Heart right ventricle (tissue), 16 donors: ENCODE results near the gene AP1M1. TPM values are rescaled to one million over a fixed set of nuclear protein-coding genes. Genes with fewer than 3 reads are reported as not detected.

Experiments
- ATAC-seq, 8 donors: fragments of 200-7000 bp; cut with Tn5 transposase; one replicate each; pipeline ENCODE4 v1.9.1; 2020; ENCODE audit warnings: mild to moderate bottlenecking in 8 of 8, moderate library complexity in 8 of 8, moderate number of reproducible peaks in 1 of 8
- DNase-seq, 2 donors: peaks; one replicate each; pipeline ENCODE4 v3.0.0-alpha.2; 2020
- H3K27ac ChIP-seq, 10 donors: fragments of 200-600 bp; sonication (generic) in 2 of 10; one replicate each; pipeline versions ENCODE4 v1.5.0 to v1.8.0; 2020 to 2022; ENCODE audit warnings: mild to moderate bottlenecking in 3 of 10
- H3K27me3 ChIP-seq, 7 donors: fragments of 200-600 bp; one replicate each; pipeline ENCODE4 v1.8.0; 2021 to 2022; ENCODE audit warnings: mild to moderate bottlenecking in 2 of 7
- H3K36me3 ChIP-seq, 9 donors: fragments of 200-600 bp; sonication (generic) in 1 of 9; one replicate each; pipeline versions ENCODE4 v1.5.0 to v1.8.0; 2020 to 2022; ENCODE audit warnings: mild to moderate bottlenecking in 2 of 9
- H3K4me1 ChIP-seq, 9 donors: fragments of 200-600 bp; sonication (generic) in 1 of 9; one replicate each; pipeline versions ENCODE4 v1.5.0 to v1.8.0; 2020 to 2022; ENCODE audit warnings: mild to moderate bottlenecking in 4 of 9
- H3K4me3 ChIP-seq, 10 donors: fragments of 200-600 bp; sonication (generic) in 2 of 10; one replicate each; pipeline versions ENCODE4 v1.5.0 to v1.8.0; 2020 to 2022; ENCODE audit warnings: mild to moderate bottlenecking in 7 of 10, moderate library complexity in 2 of 10
- H3K9me3 ChIP-seq, 11 donors: fragments of 200-600 bp in 10 of 11; sonication (generic) in 2 of 11; one replicate each; pipeline versions ENCODE4 v1.5.0 to v1.8.0; 2013 to 2022; ENCODE audit warnings: mild to moderate bottlenecking in 2 of 11, control low read depth in 1 of 11, moderate library complexity in 1 of 11
- CTCF ChIP-seq, 9 donors: fragments of 200-600 bp; sonication (generic) in 2 of 9; IDR thresholded peaks; one replicate each; pipeline versions ENCODE4 v1.5.0 to v1.8.0; 2021 to 2022; ENCODE audit warnings: antibody characterized with exemption in 9 of 9, mild to moderate bottlenecking in 5 of 9, moderate library complexity in 1 of 9
- WGBS, 2 donors: extraction: QIAGEN DNeasy Blood & Tissue Kit; methylation state at CpG; one replicate each; pipeline ENCODE4 v1.1.7; 2013; ENCODE audit warnings: inconsistent platforms in 1 of 2; 5-methylcytosine and 5-hydroxymethylcytosine counted together
- intact Hi-C, 10 donors: fragments of 100-400 bp; cut with DNase I; formaldehyde crosslinking; loops; one replicate each; pipeline versions ENCODE4 v1.11.1 to v1.14.2; 2022
- long read RNA-seq, 3 donors: library from polyadenylated mRNA; unstranded; transcript quantifications; one replicate each; pipeline ENCODE4 v2.0.0, GENCODE V29; 2020 to 2021
- polyA plus RNA-seq, 2 donors: library from polyadenylated mRNA; stranded (reverse); fragments of 200-250 nt; gene quantifications; one replicate each; pipeline ENCODE4 v1.2.3, GENCODE V29; 2013
- total RNA-seq, 10 donors: library from RNA; stranded (reverse); fragmentation: NEBNext Ultra II Directional in 3 of 10; extraction: Animal tissue kit (Norgen Biotek cat#: 25700) in 3 of 10; gene quantifications; one replicate each; pipeline versions ENCODE4 v1.2.1 to v1.2.4, GENCODE V29; 2021 to 2023
- donor health status: Arrhythmogenic right ventricular cardiomyopathy.
- donor health status: ischemic (EF 13 %, LVEDD 7.1; RV severe dilation, severe dysfunction).
- donor health status: healthy with polysubstance abuse.
- donor health status: DM: no; HTN: yes; CAD: no.
- donor health status: DM: no; HTN: no; CAD: no.
- donor health status: ischemic (EF 25% LVEDD 6.9; RV normal size, moderate dysfunction).
- donor health status: ischemic (EF 25% LVEDD 5.7; RV mildly dilated, moderate dysfunction).
- donor health status: healthy.
- donor health status: DM: yes; HTN: yes; CAD: no.
- donor health status: Ischemic cardiomyopathy.
- donor health status: ischemic (EF 35%, LVEDD 5.7; RV mildly dilated, moderate dysfunction).
- donor health status: nonischemic (EF 11% LVEDD 7.7; RV severe dilation, severe dysfunction).
- donor health status: DM: yes; HTN: yes; CAD: no.
- donor health status: PGD.
- donor health status: ischemic (EF 29% LVEDD 5.4; RV normal size, mild dysfunction).
- donor health status: nonischemic (EF 23%, LVEDD 6.1; RV moderate dilation, normal function).

The AP1M1 gene
- total RNA-seq (10 to 100 TPM; 34.3 to 53.8 (median 47.0) TPM), polyA plus RNA-seq (10 to 100 TPM; 25.5 to 79.0 TPM)
- long read RNA-seq, donor 1, full-length matches to known transcripts = 118 of 140 reads
- long read RNA-seq, donor 1, partial matches to known transcripts = 14 of 140 reads
- long read RNA-seq, donor 1, other reads (novel, unspliced or antisense) = 8 of 140 reads
- long read RNA-seq, donor 2, full-length matches to known transcripts = 112 of 127 reads
- long read RNA-seq, donor 2, partial matches to known transcripts = 10 of 127 reads
- long read RNA-seq, donor 2, other reads (novel, unspliced or antisense) = 5 of 127 reads
- long read RNA-seq, donor 3, full-length matches to known transcripts = 118 of 134 reads
- long read RNA-seq, donor 3, partial matches to known transcripts = 9 of 134 reads
- long read RNA-seq, donor 3, other reads (novel, unspliced or antisense) = 7 of 134 reads

DNA sequence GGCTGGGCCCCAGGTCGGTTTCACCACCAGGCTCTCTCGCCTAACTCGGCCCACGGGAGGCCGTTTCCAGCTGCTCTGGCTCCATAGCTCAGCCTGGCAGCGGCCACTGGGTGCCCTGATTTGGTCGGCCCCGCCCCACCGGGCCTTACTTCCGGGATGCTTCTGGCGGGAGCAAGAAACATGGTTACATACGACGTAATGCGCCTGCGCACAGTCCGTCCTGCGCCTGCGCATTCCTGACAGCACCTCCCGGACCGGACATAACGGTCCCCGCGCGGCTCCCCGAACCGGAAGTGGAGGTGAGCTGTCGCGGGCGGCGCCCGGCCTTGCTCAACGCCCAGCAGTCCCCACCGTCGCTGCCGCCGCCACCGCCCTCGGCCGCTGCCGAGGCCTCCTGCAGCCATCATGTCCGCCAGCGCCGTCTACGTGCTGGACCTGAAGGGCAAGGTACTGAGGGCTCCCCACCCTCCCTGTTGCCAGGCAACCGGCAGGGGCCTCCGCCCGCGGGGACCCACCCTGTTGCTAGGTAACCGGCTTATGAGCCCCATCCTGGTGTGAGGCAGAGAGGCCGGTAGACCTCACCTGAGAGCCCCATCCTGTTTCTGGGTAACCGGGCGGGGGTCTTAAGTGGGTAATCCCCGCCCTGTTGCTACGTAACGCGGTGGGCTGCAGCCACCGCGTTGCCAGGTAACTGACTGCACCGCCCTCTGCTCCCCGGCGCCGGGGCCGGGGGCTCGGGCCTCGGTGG, at the start of gene AP1M1:
TSS of gene AP1M1 (plus strand) at position 290 of the 748 bp plus-strand sequence. CDS start at position 406, 116 bp downstream.
- peaks cover 0 to 35% (median 6%) of the 10 kb centered on the region in 9 donors for H3K36me3 ChIP-seq
- TF ChIP-seq CTCF (IDR thresholded peaks at IDR 0.05) = peak in 1 of 9 donors; percentile 5
- peak; percentile 93 to 99 (median 96) for ATAC-seq
- H3K4me3 ChIP-seq = peak within 1 kb of the TSS; percentile 71 to 100 (median 92)
- no peaks in the 10 kb centered on the region for H3K9me3 ChIP-seq
- intact Hi-C loops = no loop called here
- H3K4me1 ChIP-seq = peaks cover 10 to 38% (median 27%) of the 10 kb centered on the region in 9 donors
- H3K27me3 ChIP-seq = no peaks in the 10 kb centered on the region
- 0% methylated on average over 65 of the region's 65 CpGs for WGBS, 2 donors
- peak within 1 kb of the TSS; percentile 10 to 94 (median 88) for H3K27ac ChIP-seq
- peak; percentile 97 to 99 for DNase-seq

GRCh38 chr19:16148443-16149229, 49.1 kb upstream of the AP1M1 start:
- peak overlapping the region in 1 of 10 donors; percentile 86 for H3K27ac ChIP-seq
- no peak overlapping the region for H3K4me3 ChIP-seq
- H3K9me3 ChIP-seq = no peaks in the 10 kb centered on the region
- no peak for TF ChIP-seq CTCF (IDR thresholded peaks at IDR 0.05)
- 68 to 69% methylated on average over 8 of the region's 8 CpGs for WGBS, 2 donors
- peaks cover 0 to 55% (median 0%) of the 10 kb centered on the region in 9 donors for H3K4me1 ChIP-seq
- intact Hi-C loops = no loop called here
- no peak for DNase-seq
- no peak for ATAC-seq
- H3K36me3 ChIP-seq = peaks cover 0 to 6% (median 0%) of the 10 kb centered on the region in 9 donors
- peaks cover 0 to 16% (median 7%) of the 10 kb centered on the region in 7 donors for H3K27me3 ChIP-seq

DNA sequence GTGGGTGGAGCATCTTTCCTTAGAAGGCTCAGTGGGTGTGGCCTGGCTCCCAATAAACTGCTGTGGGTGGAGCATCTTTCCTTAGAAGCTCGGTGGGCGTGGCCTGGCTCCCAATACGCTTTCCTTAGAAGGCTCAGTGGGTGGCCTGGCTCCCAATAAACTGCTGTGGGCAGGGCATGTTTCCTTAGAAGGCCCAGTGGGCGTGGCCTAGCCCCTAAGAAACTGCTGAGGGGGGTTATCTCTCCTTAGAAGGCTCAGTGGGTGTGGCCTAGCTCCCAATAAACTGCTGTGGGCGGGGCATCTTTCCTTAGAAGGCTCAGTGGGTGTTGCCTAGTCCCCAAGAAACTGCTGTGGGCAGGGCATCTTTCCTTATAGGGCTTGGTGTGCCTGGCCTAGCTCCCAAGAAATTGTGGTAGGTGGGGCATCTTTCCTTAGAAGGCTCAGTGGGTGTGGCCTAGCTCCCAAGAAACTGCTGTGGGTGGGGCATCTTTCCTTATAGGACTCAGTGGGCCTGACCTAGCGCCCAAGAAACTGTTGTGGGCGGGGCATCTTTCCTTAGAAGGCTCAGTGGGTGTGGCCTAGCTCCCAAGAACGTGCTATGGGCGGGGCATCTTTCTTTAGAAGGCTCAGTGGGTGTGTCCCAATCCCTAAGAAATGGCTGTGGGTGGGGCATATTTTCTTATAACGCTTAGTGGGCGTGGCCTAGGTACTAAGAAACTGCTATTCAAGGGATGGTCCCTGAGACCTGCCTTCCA, 44.0 kb upstream of the AP1M1 start:
- WGBS, 2 donors = 83% methylated on average over 11 of the region's 11 CpGs
- ATAC-seq (no peak), DNase-seq (no peak)
- Histone ChIP-seq H3K27ac (no peak overlapping the region), H3K27me3 (no peaks in the 10 kb centered on the region), H3K4me3 (no peak overlapping the region), H3K36me3 (peaks cover 0 to 10% (median 0%) of the 10 kb centered on the region in 9 donors), H3K4me1 (peaks cover 0 to 31% (median 0%) of the 10 kb centered on the region in 9 donors), H3K9me3 (no peaks in the 10 kb centered on the region)
- TF ChIP-seq CTCF (IDR thresholded peaks at IDR 0.05) = no peak
- intact Hi-C loops = no loop called here
